ENCODE results near the gene FTO. TPM values are rescaled to one million over a fixed set of nuclear protein-coding genes. Genes with fewer than 3 reads are reported as not detected.

FTO gene
- total and polyA plus RNA-seq, 2 of the 13 experiments (the other 11 are each of a cell fraction or from before 2014, with no cell fraction given) = 41.6 to 55.8 TPM

DNA sequence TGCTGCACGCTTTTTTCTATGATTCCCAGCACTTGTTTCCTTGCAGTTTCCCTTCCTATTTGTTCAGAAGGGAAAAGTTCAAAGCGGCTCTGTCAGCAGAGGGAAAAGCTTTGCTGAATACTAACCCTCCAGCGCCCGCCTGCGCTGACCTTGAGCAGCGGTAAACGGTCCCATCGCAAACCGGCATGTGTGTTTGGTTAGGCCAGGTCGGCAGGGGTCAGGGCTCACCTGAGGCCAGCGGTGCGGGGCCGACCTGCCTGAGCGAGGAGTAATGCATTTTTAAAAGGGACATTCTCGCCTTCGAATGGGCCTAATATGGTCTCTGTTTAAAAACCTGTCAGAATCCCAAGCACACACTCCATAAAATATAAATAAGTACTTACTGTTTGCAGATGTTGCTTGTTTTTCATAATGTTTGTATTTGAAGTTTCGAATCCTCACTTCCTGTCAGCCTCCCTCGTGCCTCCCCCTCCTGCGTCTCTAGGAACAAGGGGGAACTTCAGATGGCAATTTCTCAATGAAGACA is 472.5 kb downstream of the FTO start (continued):
- TF ChIP-seq, protein P1, sequence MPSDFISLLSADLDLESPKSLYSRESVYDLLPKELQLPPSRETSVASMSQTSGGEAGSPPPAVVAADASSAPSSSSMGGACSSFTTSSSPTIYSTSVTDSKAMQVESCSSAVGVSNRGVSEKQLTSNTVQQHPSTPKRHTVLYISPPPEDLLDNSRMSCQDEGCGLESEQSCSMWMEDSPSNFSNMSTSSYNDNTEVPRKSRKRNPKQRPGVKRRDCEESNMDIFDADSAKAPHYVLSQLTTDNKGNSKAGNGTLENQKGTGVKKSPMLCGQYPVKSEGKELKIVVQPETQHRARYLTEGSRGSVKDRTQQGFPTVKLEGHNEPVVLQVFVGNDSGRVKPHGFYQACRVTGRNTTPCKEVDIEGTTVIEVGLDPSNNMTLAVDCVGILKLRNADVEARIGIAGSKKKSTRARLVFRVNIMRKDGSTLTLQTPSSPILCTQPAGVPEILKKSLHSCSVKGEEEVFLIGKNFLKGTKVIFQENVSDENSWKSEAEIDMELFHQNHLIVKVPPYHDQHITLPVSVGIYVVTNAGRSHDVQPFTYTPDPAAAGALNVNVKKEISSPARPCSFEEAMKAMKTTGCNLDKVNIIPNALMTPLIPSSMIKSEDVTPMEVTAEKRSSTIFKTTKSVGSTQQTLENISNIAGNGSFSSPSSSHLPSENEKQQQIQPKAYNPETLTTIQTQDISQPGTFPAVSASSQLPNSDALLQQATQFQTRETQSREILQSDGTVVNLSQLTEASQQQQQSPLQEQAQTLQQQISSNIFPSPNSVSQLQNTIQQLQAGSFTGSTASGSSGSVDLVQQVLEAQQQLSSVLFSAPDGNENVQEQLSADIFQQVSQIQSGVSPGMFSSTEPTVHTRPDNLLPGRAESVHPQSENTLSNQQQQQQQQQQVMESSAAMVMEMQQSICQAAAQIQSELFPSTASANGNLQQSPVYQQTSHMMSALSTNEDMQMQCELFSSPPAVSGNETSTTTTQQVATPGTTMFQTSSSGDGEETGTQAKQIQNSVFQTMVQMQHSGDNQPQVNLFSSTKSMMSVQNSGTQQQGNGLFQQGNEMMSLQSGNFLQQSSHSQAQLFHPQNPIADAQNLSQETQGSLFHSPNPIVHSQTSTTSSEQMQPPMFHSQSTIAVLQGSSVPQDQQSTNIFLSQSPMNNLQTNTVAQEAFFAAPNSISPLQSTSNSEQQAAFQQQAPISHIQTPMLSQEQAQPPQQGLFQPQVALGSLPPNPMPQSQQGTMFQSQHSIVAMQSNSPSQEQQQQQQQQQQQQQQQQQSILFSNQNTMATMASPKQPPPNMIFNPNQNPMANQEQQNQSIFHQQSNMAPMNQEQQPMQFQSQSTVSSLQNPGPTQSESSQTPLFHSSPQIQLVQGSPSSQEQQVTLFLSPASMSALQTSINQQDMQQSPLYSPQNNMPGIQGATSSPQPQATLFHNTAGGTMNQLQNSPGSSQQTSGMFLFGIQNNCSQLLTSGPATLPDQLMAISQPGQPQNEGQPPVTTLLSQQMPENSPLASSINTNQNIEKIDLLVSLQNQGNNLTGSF (CRISPR knock-in tag; IDR thresholded peaks at IDR 0.05) = peak; percentile 74; the same call in 1 of the 2 replicates
- no peak for TF ChIP-seq LRRFIP1 (CRISPR knock-in tag; conservative IDR thresholded peaks at IDR 0.05)
- TF ChIP-seq ARNT2 (CRISPR knock-in tag; IDR thresholded peaks at IDR 0.05; ENCODE audit: low read depth) = peak; percentile 82; the same call in 1 of the 2 replicates
- TF ChIP-seq, protein P2, sequence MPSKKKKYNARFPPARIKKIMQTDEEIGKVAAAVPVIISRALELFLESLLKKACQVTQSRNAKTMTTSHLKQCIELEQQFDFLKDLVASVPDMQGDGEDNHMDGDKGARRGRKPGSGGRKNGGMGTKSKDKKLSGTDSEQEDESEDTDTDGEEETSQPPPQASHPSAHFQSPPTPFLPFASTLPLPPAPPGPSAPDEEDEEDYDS (CRISPR knock-in tag; IDR thresholded peaks at IDR 0.05) = peak; percentile 58; the same call in 1 of the 2 replicates
- TF ChIP-seq, protein P3, sequence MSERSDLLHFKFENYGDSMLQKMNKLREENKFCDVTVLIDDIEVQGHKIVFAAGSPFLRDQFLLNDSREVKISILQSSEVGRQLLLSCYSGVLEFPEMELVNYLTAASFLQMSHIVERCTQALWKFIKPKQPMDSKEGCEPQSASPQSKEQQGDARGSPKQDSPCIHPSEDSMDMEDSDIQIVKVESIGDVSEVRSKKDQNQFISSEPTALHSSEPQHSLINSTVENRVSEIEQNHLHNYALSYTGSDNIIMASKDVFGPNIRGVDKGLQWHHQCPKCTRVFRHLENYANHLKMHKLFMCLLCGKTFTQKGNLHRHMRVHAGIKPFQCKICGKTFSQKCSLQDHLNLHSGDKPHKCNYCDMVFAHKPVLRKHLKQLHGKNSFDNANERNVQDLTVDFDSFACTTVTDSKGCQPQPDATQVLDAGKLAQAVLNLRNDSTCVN (CRISPR knock-in tag; IDR thresholded peaks at IDR 0.05; ENCODE audit: borderline replicate concordance) = peak; percentile 89
- TF ChIP-seq ZBTB34 (CRISPR knock-in tag; IDR thresholded peaks at IDR 0.05) = peak; percentile 98
- TF ChIP-seq RERE (CRISPR knock-in tag; IDR thresholded peaks at IDR 0.05; ENCODE audit: low read depth) = peak; percentile 94
- TF ChIP-seq, protein P4, sequence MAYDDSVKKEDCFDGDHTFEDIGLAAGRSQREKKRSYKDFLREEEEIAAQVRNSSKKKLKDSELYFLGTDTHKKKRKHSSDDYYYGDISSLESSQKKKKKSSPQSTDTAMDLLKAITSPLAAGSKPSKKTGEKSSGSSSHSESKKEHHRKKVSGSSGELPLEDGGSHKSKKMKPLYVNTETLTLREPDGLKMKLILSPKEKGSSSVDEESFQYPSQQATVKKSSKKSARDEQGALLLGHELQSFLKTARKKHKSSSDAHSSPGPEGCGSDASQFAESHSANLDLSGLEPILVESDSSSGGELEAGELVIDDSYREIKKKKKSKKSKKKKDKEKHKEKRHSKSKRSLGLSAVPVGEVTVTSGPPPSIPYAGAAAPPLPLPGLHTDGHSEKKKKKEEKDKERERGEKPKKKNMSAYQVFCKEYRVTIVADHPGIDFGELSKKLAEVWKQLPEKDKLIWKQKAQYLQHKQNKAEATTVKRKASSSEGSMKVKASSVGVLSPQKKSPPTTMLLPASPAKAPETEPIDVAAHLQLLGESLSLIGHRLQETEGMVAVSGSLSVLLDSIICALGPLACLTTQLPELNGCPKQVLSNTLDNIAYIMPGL (CRISPR knock-in tag; IDR thresholded peaks at IDR 0.05; ENCODE audit: borderline replicate concordance in 1 of 2, low read depth in 1 of 2) = peak; percentile 79 to 90
